ENCODE measurements around the gene MARK3. TPM values are rescaled to one million over a fixed set of nuclear protein-coding genes. Genes with fewer than 3 reads are reported as not detected.

MARK3 gene
- total RNA-seq, 1 experiment from 2014 or later = 78.0 TPM

GRCh38 chr14:103347091-103347815 is 38.0 kb upstream of the MARK3 start:
- no peak overlapping the region for H3K4me3 ChIP-seq (ENCODE audit: low read depth, low read length)
- H3K9me3 Mint-ChIP-seq (ENCODE audit: unreplicated experiment) = no peaks in the 10 kb centered on the region
- no peak overlapping the region for H3K4me3 Mint-ChIP-seq (ENCODE audit: unreplicated experiment)
- H3K4me1 ChIP-seq = peaks cover 7% of the 10 kb centered on the region; the same call in 1 of the 2 replicates
- BruUV-seq (replicated peaks) = no TSS peak
- TF ChIP-seq CTCF (IDR thresholded peaks at IDR 0.05; ENCODE audit: insufficient read depth in 1 of 2, low read depth in 1 of 2, low read length in 1 of 2, severe bottlenecking in 1 of 2, unreplicated experiment in 1 of 2) = no peak
- no peaks in the 10 kb centered on the region for H3K4me1 Mint-ChIP-seq (ENCODE audit: low read depth, unreplicated experiment)
- peaks cover 54% of the 10 kb centered on the region for H3K36me3 Mint-ChIP-seq (ENCODE audit: insufficient read depth, unreplicated experiment)
- no peak for DNase-seq
- CTCF ChIA-PET = no interaction called here
- no peaks in the 10 kb centered on the region for H3K9me3 ChIP-seq
- intact Hi-C loops (cut with micrococcal nuclease; ENCODE audit: unreplicated experiment) = no loop called here
- POLR2A ChIA-PET = interaction anchor here (1.9 kb wide), 1 partner anchor 13 kb away, joined by 7 read pairs; the partner anchor contains the start of gene EIF5
- H3K27me3 Mint-ChIP-seq (ENCODE audit: insufficient read depth, unreplicated experiment) = no peaks in the 10 kb centered on the region
- no peak overlapping the region for H3K27ac Mint-ChIP-seq (ENCODE audit: unreplicated experiment)
- H3K36me3 ChIP-seq (ENCODE audit: control insufficient read depth, insufficient read depth, low read length) = peaks cover under 1% of the 10 kb centered on the region
- H3K27me3 ChIP-seq (replicated peaks; ENCODE audit: control insufficient read depth, insufficient read depth, low read length) = no peaks in the 10 kb centered on the region

- intact Hi-C loops (cut with micrococcal nuclease; ENCODE audit: unreplicated experiment) = no loop called here
- Histone ChIP-seq H3K9me3 (no peaks in the 10 kb centered on the region), H3K27me3 (replicated peaks; ENCODE audit: control insufficient read depth, insufficient read depth, low read length) (no peaks in the 10 kb centered on the region), H3K36me3 (ENCODE audit: control insufficient read depth, insufficient read depth, low read length) (no peaks in the 10 kb centered on the region; the same call in none of the 2 replicates), H3K4me3 (ENCODE audit: low read depth, low read length) (no peak overlapping the region), H3K4me1 (peaks cover 7% of the 10 kb centered on the region; the same call in 1 of the 2 replicates)
- H3K36me3 Mint-ChIP-seq (ENCODE audit: insufficient read depth, unreplicated experiment) = peaks cover 45% of the 10 kb centered on the region
- no peak for DNase-seq
- H3K9me3 Mint-ChIP-seq (ENCODE audit: unreplicated experiment) = no peaks in the 10 kb centered on the region
- no TSS peak for BruUV-seq (replicated peaks)
- CTCF ChIA-PET = no interaction called here
- no peaks in the 10 kb centered on the region for H3K4me1 Mint-ChIP-seq (ENCODE audit: low read depth, unreplicated experiment)
- peaks cover 2% of the 10 kb centered on the region for H3K27me3 Mint-ChIP-seq (ENCODE audit: insufficient read depth, unreplicated experiment)
- TF ChIP-seq CTCF (IDR thresholded peaks at IDR 0.05; ENCODE audit: insufficient read depth in 1 of 2, low read depth in 1 of 2, low read length in 1 of 2, severe bottlenecking in 1 of 2, unreplicated experiment in 1 of 2) = no peak
- no peak overlapping the region for H3K27ac Mint-ChIP-seq (ENCODE audit: unreplicated experiment)
- no peak overlapping the region for H3K4me3 Mint-ChIP-seq (ENCODE audit: unreplicated experiment)
- POLR2A ChIA-PET = no interaction called here
These were observed 37.1 kb upstream of the MARK3 start for GRCh38 chr14:103348154-103348553.

- intact Hi-C loops (cut with micrococcal nuclease; ENCODE audit: unreplicated experiment) = loop anchor here (5.0 kb wide), 1 partner anchor 37 kb away; the partner anchor contains the start of gene MARK3
- no peak for TF ChIP-seq CTCF (IDR thresholded peaks at IDR 0.05; ENCODE audit: insufficient read depth in 1 of 2, low read depth in 1 of 2, low read length in 1 of 2, severe bottlenecking in 1 of 2, unreplicated experiment in 1 of 2)
- no peak overlapping the region for H3K27ac Mint-ChIP-seq (ENCODE audit: unreplicated experiment)
- H3K36me3 Mint-ChIP-seq (ENCODE audit: insufficient read depth, unreplicated experiment) = peaks cover 27% of the 10 kb centered on the region
- ChIA-PET POLR2A (no interaction called here), CTCF (no interaction called here)
- no peaks in the 10 kb centered on the region for H3K9me3 Mint-ChIP-seq (ENCODE audit: unreplicated experiment)
- DNase-seq = no peak
- no peak overlapping the region for H3K4me3 Mint-ChIP-seq (ENCODE audit: unreplicated experiment)
- Histone ChIP-seq H3K4me1 (no peaks in the 10 kb centered on the region), H3K27me3 (replicated peaks; ENCODE audit: control insufficient read depth, insufficient read depth, low read length) (no peaks in the 10 kb centered on the region), H3K9me3 (no peaks in the 10 kb centered on the region), H3K4me3 (ENCODE audit: low read depth, low read length) (no peak overlapping the region), H3K36me3 (ENCODE audit: control insufficient read depth, insufficient read depth, low read length) (no peaks in the 10 kb centered on the region)
- H3K4me1 Mint-ChIP-seq (ENCODE audit: low read depth, unreplicated experiment) = no peaks in the 10 kb centered on the region
- peaks cover 2% of the 10 kb centered on the region for H3K27me3 Mint-ChIP-seq (ENCODE audit: insufficient read depth, unreplicated experiment)
- BruUV-seq (replicated peaks) = no TSS peak
These were observed 35.2 kb upstream of the MARK3 start for GRCh38 chr14:103349982-103350381.

Data from Caco-2 (cell line).